HG02759 (cell line): ENCODE results near the gene HLF.
A peak's percentile ranks its signal among the peaks of the same experiment; 100 is the strongest.

Experiments
- ATAC-seq: cut with Tn5 transposase; IDR thresholded peaks from one replicate; pipeline ENCODE4 v1.9.1; 2021; ENCODE audit warnings: mild to moderate bottlenecking, moderate library complexity; ENCODE audit not compliant: unreplicated experiment

HLF gene

DNA sequence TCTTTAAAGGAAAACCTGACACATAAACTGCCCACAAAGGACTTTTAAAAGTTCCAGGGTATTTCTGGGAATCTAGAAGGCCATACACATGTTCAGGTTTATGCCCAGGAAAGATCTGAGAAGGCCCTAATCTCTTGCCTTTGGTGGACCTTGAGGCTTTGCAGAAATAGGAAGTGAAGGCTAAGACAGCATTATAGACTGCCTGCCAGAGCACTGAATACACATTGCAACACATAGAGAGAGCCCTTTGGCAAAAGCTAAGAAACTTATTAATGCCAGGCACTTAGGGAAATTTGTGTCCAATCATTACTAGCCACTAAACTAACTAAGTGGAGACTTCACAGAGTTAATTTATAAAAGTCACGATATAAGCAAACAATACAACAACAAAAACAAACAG is 86.5 kb downstream of the HLF start:
- no peak for ATAC-seq

DNA sequence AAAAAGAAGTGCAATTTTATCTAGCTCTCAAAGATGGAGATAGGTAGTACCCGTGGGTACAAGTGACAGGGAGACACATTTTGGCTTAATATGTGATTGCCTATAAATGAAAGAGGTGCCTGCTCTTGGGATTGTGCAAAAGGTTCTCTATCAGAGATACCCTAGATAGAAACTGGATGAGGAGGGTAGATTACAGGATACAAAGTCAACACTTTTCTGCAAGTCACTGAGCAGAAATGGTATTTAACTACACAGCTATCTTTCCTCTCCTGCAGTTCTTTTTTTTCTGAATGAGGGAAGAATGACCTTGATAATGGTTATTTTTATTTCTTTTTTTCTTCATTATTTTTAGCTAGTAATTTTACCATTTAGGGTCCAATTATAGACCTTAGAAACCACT is 89.2 kb downstream of the HLF start:
- ATAC-seq: no peak

DNA sequence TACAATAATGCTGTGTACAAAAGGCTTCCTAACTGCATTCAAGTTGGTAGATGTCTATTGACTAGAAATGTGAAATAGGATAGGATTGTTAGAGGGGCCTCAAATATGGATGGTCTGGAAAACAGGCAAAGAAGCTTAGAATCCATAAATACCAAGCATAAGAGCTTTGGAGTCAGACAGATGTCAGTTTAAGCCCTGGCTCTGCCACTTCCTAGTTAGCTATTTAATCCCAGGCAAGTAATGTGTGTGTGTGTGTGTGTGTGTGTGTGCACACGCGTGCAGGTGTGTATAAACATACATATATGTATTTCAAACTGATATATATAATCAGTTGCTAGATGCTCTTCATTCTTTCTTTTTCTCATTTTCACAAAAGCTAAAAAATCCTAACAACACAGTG is 90.2 kb downstream of the HLF start:
- ATAC-seq: no peak

DNA sequence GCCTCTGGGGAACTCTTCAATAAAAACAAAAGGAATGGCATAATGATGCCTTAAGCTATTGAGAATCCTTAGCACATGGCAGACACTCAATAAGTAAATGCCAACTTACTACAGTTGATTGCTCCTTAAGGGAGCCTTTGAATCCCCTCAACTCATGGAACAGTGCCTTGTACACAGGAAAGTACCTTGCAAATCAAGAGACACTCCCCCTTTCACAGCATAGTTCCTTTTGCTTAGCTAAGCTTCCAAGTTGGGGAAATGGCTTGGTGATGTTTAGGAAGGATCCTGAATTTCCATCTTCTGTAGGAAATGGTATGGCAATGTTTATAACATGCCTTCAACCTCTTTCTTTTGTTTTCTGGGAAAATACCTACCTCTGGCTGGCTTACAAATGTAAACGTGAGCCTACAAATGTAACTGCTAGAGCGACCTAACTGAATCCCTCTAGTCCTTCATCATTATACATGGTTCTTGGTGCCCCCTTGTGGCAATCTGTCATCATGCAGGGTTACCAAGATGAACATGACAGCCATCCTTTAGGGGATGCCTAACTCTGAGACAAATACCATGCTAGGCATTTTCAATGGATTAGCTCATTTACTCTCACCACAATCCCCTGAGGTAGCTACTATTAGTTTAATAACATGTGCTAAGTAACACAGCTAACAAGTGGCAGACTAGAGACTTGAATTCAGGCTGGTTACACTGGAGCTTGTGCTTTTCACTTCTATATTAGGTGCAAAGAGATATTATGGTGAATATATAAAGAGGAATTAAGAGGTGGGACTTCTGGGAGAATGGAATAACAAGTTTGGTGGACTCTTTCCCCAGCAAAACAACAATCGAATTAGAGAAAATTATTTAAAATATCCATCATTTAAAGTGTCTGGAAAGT is 91.9 kb downstream of the HLF start:
- peak; percentile 99 for ATAC-seq

DNA sequence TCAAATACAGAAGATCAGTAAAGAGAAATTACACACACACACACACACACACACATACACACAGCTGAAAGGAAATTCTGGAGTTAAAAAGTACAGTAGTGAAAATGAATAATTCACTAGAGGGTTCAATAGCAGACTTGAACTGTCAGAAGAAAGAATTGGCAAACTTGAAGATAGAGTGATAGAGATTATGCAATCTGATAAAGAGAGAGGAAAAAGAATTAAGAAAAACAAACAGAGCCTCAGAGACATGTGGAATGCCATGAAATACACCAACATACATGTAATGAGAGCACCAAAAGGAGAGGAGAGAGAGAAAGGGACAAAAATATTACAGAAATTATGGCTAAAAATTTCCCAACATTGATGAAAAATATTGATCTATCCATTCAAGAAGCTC is 96.2 kb downstream of the HLF start:
- ATAC-seq: no peak

DNA sequence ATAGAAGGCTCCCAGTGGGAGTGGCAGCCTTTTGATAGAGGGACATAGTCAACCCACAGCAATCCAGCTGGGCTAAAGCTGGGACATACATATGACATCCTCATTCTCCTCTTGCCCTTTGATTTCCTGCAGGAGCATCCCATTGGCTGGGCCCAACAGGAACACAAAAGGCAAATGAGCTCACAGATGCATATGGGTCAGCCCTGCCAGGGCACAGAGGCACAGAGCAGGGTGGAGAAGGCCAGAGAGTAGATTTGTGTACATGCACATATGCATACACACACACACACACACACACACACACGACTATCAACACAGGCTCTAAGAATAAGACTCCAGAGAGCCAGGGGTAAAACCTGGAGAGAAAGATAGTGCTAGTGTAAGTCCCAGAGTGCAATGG is 98.3 kb downstream of the HLF start:
- no peak for ATAC-seq

DNA sequence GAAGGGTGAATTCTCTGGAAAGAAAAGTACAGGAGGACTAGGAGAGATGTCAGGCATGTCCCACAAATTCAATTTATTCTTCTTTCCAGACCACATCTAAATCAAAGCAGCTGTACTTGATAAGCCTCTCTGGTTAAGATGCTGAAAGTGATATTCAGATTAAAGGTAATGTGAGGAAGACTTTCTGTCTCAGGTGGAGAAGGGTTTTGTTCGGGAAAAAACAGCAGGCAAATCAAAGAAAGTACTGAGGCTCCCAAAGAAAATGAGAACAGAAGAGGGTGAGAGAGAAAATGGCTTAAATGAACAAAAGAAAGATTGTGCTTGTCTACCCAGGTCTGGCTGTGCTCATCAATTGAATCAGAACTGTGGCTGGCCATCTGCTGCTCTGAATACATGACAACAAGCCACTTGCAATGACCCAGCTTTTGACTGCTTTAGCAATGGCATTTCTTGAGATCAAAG is 101.3 kb downstream of the HLF start:
- ATAC-seq: no peak

DNA sequence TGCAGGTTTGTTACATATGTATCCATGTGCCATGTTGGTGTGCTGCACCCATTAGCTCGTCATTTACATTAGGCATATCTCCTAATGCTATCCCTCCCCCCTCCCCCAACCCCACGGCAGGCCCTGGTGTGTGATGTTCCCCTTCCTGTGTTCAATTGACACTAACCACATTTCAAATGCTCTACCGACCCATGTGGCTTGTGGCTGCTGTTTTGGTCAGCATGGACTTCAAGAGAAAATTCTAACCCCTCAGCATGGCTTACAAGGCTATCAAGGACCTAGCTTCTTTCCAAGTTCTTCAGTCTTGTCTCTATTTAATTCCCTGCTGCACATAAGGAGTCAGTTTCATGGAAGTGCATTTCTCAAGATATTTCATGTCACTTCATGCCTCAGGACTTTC is 103.9 kb downstream of the HLF start:
- ATAC-seq: no peak
